Fibroblast of pulmonary artery (primary cell): ENCODE results near the gene LRRTM1.

Experiments used
- DNase-seq: peaks from one replicate; pipeline ENCODE4 v3.0.0-alpha.2; 2010; ENCODE audit warnings: low read depth
- H3K4me3 ChIP-seq: replicated peaks from 2 replicates; pipeline ENCODE4 v1.5.1; 2011; ENCODE audit warnings: low read depth, mild to moderate bottlenecking, control low read depth, low read length, moderate library complexity
- TF ChIP-seq, protein P1 (sequence below): IDR thresholded peaks from 2 replicates; pipeline ENCODE4 v1.5.1; 2011; ENCODE audit warnings: mild to moderate bottlenecking, control low read depth, low read length, inconsistent platforms; ENCODE audit errors: missing control alignments

LRRTM1 gene, protein sequence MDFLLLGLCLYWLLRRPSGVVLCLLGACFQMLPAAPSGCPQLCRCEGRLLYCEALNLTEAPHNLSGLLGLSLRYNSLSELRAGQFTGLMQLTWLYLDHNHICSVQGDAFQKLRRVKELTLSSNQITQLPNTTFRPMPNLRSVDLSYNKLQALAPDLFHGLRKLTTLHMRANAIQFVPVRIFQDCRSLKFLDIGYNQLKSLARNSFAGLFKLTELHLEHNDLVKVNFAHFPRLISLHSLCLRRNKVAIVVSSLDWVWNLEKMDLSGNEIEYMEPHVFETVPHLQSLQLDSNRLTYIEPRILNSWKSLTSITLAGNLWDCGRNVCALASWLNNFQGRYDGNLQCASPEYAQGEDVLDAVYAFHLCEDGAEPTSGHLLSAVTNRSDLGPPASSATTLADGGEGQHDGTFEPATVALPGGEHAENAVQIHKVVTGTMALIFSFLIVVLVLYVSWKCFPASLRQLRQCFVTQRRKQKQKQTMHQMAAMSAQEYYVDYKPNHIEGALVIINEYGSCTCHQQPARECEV

DNA sequence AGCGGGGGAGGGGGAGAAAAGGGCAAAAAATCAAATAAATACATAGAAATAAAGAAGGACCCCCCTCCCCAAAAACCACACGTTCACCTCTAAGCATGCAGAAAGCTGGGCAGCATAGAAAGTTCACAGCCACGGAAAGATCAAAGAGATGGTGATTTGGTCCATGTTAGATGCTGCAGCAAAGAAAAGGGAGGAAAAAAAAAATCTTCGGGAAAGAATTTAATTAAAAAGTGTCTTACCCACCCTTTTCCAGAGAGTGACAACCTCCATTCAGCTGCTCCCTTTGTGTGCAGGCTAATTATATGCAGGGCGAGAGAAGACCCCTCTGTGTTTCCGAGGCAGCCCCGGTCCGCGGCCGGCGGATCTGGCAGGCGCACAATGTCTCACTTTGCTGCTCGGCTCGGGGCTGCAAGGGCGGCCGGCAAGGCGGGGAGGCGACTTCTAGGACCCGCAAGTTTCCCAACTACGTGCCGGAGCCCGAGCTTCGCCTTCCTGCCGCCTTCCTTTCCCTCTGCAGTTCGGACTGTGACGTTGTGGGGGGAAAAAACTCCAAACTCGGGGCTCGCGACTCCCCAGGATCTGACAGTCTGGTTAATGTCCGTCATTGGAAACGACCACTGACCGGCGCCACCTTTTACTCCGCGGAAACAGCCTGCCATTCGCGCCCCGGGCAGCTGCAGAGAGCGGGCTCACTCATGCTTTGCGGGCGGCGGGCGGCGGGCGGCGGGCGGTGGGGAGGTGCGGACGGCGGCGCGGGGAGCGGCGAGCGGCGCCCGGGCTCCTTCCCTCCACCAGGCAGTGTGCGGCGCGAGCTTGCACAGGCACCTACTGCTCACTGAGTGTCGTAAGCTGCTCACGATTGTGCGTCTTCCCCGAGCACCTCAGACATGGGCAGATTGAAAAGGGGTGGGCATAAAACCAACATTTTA, at the start of gene LRRTM1:
Gene LRRTM1 (minus strand): TSS at position 844 of the 929 bp plus-strand sequence. CDS start 933 bp downstream, outside the sequence.
- DNase-seq, result no peak
- peak within 1 kb of the TSS; percentile 27 for H3K4me3 ChIP-seq
- TF ChIP-seq, protein P1, sequence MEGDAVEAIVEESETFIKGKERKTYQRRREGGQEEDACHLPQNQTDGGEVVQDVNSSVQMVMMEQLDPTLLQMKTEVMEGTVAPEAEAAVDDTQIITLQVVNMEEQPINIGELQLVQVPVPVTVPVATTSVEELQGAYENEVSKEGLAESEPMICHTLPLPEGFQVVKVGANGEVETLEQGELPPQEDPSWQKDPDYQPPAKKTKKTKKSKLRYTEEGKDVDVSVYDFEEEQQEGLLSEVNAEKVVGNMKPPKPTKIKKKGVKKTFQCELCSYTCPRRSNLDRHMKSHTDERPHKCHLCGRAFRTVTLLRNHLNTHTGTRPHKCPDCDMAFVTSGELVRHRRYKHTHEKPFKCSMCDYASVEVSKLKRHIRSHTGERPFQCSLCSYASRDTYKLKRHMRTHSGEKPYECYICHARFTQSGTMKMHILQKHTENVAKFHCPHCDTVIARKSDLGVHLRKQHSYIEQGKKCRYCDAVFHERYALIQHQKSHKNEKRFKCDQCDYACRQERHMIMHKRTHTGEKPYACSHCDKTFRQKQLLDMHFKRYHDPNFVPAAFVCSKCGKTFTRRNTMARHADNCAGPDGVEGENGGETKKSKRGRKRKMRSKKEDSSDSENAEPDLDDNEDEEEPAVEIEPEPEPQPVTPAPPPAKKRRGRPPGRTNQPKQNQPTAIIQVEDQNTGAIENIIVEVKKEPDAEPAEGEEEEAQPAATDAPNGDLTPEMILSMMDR, result no peak

DNA sequence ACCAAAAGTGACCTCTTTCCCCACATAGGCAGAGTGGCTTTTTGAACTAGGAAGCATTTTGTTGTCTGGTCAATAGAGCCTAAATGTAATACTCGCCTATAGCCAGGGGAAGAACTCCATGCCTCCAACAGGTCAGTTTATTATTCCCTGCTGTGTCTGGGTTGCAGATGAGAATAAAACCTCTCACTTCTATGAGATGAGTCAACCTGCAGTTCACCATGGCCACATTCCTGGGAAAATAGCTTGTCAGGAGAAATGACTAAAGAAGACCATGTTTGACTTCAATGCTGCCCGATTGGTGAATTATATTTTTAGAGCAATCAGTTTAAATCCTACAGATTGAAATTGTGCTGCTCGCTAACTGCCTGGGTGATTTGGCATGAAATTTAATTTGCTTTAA, 46.7 kb upstream of the LRRTM1 start:
- DNase-seq, result no peak
- no peak overlapping the region for H3K4me3 ChIP-seq
- TF ChIP-seq, protein P1, result no peak

DNA sequence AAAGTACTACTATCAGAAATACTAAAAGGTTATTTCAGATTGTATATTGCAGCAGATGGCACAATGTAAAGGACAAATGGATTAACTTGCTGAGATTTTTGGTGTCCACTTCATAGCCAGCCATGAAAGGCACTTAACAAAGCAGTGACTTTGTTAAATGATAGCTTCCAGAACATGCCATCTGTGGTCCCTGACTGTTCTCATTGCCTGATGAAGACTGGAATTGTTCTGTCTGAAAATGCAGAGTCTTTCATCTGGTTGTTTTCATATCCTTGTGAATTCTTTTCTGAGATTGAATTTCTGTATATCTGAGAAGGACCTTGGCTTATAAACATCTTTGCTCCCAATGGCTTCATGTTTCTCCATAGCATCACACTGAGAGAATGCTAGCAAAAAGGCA, 44.4 kb upstream of the LRRTM1 start:
- TF ChIP-seq, protein P1, result no peak
- DNase-seq, result no peak
- no peak overlapping the region for H3K4me3 ChIP-seq

DNA sequence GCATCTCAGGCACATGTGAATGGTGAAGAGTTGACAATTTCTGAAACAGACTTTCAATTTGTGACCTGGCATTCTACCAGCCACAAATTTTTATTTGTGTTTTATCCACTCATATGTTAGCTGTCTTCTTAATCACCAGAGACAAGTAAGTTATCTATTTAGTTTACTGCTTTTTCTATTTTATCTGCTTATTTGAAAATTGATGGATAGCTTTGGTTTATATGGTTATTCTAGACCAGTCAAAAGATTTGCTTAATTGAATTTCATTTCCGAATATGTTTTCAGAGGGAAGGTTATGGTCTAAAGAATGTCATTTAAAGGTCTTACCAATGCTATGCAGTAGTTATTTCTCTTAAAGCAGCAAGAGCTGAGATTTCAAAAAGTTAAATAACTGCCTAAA, 43.5 kb upstream of the LRRTM1 start:
- no peak for DNase-seq
- TF ChIP-seq, protein P1, result no peak
- H3K4me3 ChIP-seq, result no peak overlapping the region

DNA sequence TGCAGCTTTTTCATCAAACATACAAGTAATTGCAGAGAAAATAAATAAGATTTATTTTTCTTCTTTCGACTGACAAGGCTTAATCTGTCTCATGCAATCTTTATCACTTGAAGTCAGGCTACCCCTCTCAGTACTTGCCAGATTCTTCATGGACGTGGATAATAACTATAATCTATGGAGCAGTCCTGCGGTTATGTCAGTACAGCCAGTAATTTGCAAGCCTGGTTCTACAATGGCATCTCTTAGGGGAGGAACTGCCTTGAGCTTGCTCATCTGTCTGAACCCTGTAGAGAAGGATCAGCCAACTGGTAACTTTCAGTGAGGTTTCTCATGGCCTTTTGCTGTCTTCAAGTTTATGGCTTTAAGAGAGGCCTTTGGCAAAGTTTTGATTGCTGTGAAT, 35.5 kb upstream of the LRRTM1 start:
- TF ChIP-seq, protein P1, result no peak
- DNase-seq, result no peak
- H3K4me3 ChIP-seq, result no peak overlapping the region

DNA sequence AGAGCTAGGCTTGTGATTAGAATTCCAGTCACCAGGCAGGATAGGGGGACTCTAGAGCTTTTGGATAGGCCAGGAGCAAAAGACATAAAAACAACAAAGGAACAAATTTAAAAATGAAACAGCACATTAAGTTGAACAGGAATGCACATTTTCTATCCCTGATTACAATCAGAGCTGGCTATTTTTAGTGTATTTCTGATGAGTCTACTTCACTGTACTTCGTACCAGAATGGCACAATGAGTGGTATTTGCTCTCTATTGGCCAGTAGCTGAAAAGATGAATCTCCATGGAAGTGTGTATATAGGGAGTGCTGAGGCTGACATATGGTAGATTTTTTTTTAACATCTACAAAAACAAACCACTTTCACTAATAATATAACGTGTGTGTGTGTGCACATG, 34.2 kb upstream of the LRRTM1 start:
- DNase-seq, result no peak
- TF ChIP-seq, protein P1, result no peak
- H3K4me3 ChIP-seq, result no peak overlapping the region
